ENCODE results near the gene ACBD5.

ACBD5 gene

GRCh38 chr10:27188259-27188658 lies 52.3 kb downstream of the ACBD5 start (continued):
- TF ChIP-seq ZNF518A (tag by site-specific recombination; conservative IDR thresholded peaks at IDR 0.05; ENCODE audit: low read depth), result no peak
- no peak for TF ChIP-seq GFI1B (tag by site-specific recombination; IDR thresholded peaks at IDR 0.05)

GRCh38 chr10:27169849-27170248 lies 70.7 kb downstream of the ACBD5 start:
- H3K4me1 ChIP-seq (ENCODE audit: control insufficient read depth, insufficient read depth, low read length), result no peaks in the 10 kb centered on the region
- ChIA-PET CTCF (interaction anchor here (0.5 to 0.6 kb wide), 2 partner anchors 132 to 832 kb away, joined by 3 read pairs; no protein-coding TSS in a partner anchor), POLR2A (interaction anchor here (0.8 kb wide), 1 partner anchor 13 kb away, joined by 7 read pairs; no protein-coding TSS in a partner anchor)
- no peak overlapping the region for H3K27ac ChIP-seq (ENCODE audit: extremely low read depth, low read depth, low read length)
- H3K4me3 ChIP-seq (ENCODE audit: low read depth, low read length), result no peak overlapping the region
- H3K36me3 ChIP-seq (ENCODE audit: control insufficient read depth in 2 of 2, insufficient read depth in 1 of 2, low read length in 2 of 2), result peaks cover 85 to 89% of the 10 kb centered on the region in 2 experiments
- TF ChIP-seq INSM2 (tag by site-specific recombination; IDR thresholded peaks at IDR 0.05) (no peak), ZNF146 (tag by site-specific recombination; IDR thresholded peaks at IDR 0.05) (no peak), ZNF155 (tag by site-specific recombination; IDR thresholded peaks at IDR 0.05) (no peak), ZNF843 (tag by site-specific recombination; IDR thresholded peaks at IDR 0.05) (no peak), PRDM6 (tag by site-specific recombination; IDR thresholded peaks at IDR 0.05) (no peak), ZNF37A (tag by site-specific recombination; IDR thresholded peaks at IDR 0.05) (no peak), ZNF214 (tag by site-specific recombination; IDR thresholded peaks at IDR 0.05; ENCODE audit: borderline replicate concordance) (no peak), ZNF19 (tag by site-specific recombination; IDR thresholded peaks at IDR 0.05; ENCODE audit: low read depth) (no peak), ZNF501 (tag by site-specific recombination; IDR thresholded peaks at IDR 0.05) (no peak), ZBTB26 (tag by site-specific recombination; optimal IDR thresholded peaks at IDR 0.05) (no peak), ZNF837 (tag by site-specific recombination; IDR thresholded peaks at IDR 0.05) (no peak)
- H3K9me3 ChIP-seq (ENCODE audit: control insufficient read depth, insufficient read depth, low read depth, low read length), result no peaks in the 10 kb centered on the region

- Histone ChIP-seq H3K36me3 (ENCODE audit: control insufficient read depth in 2 of 2, insufficient read depth in 1 of 2, low read length in 2 of 2) (peaks cover 54 to 55% of the 10 kb centered on the region in 2 experiments), H3K4me1 (ENCODE audit: control insufficient read depth, insufficient read depth, low read length) (no peaks in the 10 kb centered on the region), H3K4me3 (ENCODE audit: low read depth, low read length) (no peak overlapping the region), H3K27ac (ENCODE audit: extremely low read depth, low read depth, low read length) (no peak overlapping the region), H3K9me3 (ENCODE audit: control insufficient read depth, insufficient read depth, low read depth, low read length) (no peaks in the 10 kb centered on the region)
- POLR2A ChIA-PET, result no interaction called here
- CTCF ChIA-PET, result interaction anchor here (0.5 to 0.6 kb wide), 2 partner anchors 16 to 276 kb away, joined by 3 to 5 read pairs; no protein-coding TSS in a partner anchor
- no peak for TF ChIP-seq ZFP3 (tag by site-specific recombination; IDR thresholded peaks at IDR 0.05; ENCODE audit: low read depth)
- no peak for TF ChIP-seq ZNF354C (tag by site-specific recombination; IDR thresholded peaks at IDR 0.05; ENCODE audit: borderline replicate concordance, low read depth)
- TF ChIP-seq ZNF211 (tag by site-specific recombination; IDR thresholded peaks at IDR 0.05; ENCODE audit: low read depth), result no peak
- no peak for TF ChIP-seq ZNF585B (tag by site-specific recombination; IDR thresholded peaks at IDR 0.05)
- TF ChIP-seq GFI1B (tag by site-specific recombination; IDR thresholded peaks at IDR 0.05), result no peak
- no peak for TF ChIP-seq ZNF704 (tag by site-specific recombination; IDR thresholded peaks at IDR 0.05)
- TF ChIP-seq ZNF248 (tag by site-specific recombination; IDR thresholded peaks at IDR 0.05), result no peak
- no peak for TF ChIP-seq ZNF621 (tag by site-specific recombination; IDR thresholded peaks at IDR 0.05)
- no peak for TF ChIP-seq ZNF596 (tag by site-specific recombination; IDR thresholded peaks at IDR 0.05)
Observed at GRCh38 chr10:27158421-27158820, 82.2 kb downstream of the ACBD5 start.
